H54 (cell line): ENCODE data around the gene MYOG.

ENCODE experiments used
- DNase-seq: peaks from one replicate; pipeline ENCODE4 v3.0.0; 2011; ENCODE audit warnings: low spot score, mixed read lengths; ENCODE audit not compliant: insufficient read length
- FAIRE-seq: peaks from 3 replicates; lab custom pipeline; 2011; peaks lifted over from hg19 to GRCh38; lab: Jason Lieb, UNC
- POLR2A ChIP-seq: IDR thresholded peaks from 2 replicates; pipeline ENCODE4 v1.6.1; 2011; ENCODE audit warnings: low read depth, mild to moderate bottlenecking, low read length

MYOG gene

GRCh38 chr1:203090421-203091198 lies 4.8 kb upstream of the MYOG start:
- no peak for FAIRE-seq
- TF ChIP-seq POLR2A, result no peak
- DNase-seq, result no peak

- TF ChIP-seq POLR2A, result no peak
- no peak for DNase-seq
- no peak for FAIRE-seq
Observed at GRCh38 chr1:203089651-203090045, 3.8 kb upstream of the MYOG start.

GRCh38 chr1:203089001-203089650 lies 3.3 kb upstream of the MYOG start:
- no peak for TF ChIP-seq POLR2A
- no peak for DNase-seq
- FAIRE-seq, result no peak

GRCh38 chr1:203088441-203088840 lies 2.6 kb upstream of the MYOG start:
- TF ChIP-seq POLR2A, result no peak
- DNase-seq (no peak), FAIRE-seq (no peak)

- TF ChIP-seq POLR2A, result no peak
- FAIRE-seq, result no peak
- DNase-seq, result no peak
Observed at GRCh38 chr1:203086992-203087763, 1.4 kb upstream of the MYOG start.

GRCh38 chr1:203084588-203085527 lies 954 bp downstream of the MYOG start:
- peak; percentile 47 for DNase-seq
- no peak for TF ChIP-seq POLR2A
- no peak for FAIRE-seq

GRCh38 chr1:203083463-203083921 lies 2.3 kb downstream of the MYOG start:
- FAIRE-seq, result no peak
- DNase-seq, result no peak
- TF ChIP-seq POLR2A, result no peak

- TF ChIP-seq POLR2A, result no peak
- DNase-seq, result no peak
- no peak for FAIRE-seq
Observed at GRCh38 chr1:203082571-203083462, 3.0 kb downstream of the MYOG start.

- DNase-seq (no peak), FAIRE-seq (no peak)
- no peak for TF ChIP-seq POLR2A
Observed at GRCh38 chr1:203082231-203082505, 3.6 kb downstream of the MYOG start.

- TF ChIP-seq POLR2A, result no peak
- DNase-seq (no peak), FAIRE-seq (no peak)
Observed at GRCh38 chr1:203081465-203082230, 4.2 kb downstream of the MYOG start.

- TF ChIP-seq POLR2A, result no peak
- FAIRE-seq, result no peak
- DNase-seq, result no peak
Observed at GRCh38 chr1:203080456-203080855, 5.4 kb downstream of the MYOG start.

- no peak for FAIRE-seq
- TF ChIP-seq POLR2A, result no peak
- DNase-seq, result no peak
Observed at GRCh38 chr1:203078478-203078877, 7.3 kb downstream of the MYOG start.
